Measurements from ENCODE around the gene RGS3.

GRCh38 chr9:113574441-113575262 lies 111.1 kb downstream of the RGS3 start:
- peak in 1 of 3 donors; percentile 15 for TF ChIP-seq POLR2AphosphoS5 (IDR thresholded peaks at IDR 0.05)
- no peak for TF ChIP-seq CTCF (IDR thresholded peaks at IDR 0.05)
- no peak for TF ChIP-seq EP300 (IDR thresholded peaks at IDR 0.05)
